ENCODE measurements around the gene RNASE1. TPM values are rescaled to one million over a fixed set of nuclear protein-coding genes. Genes with fewer than 3 reads are reported as not detected.
A peak's percentile ranks its signal among the peaks of the same experiment; 100 is the strongest.
"Not testable (repeated sequence)": the region's sequence is repeated elsewhere in the genome, so short reads cannot be mapped to it uniquely, and the experiment has no call there.

Gene RNASE1
- total RNA-seq, 6 experiments from 2014 or later, result not detected

DNA sequence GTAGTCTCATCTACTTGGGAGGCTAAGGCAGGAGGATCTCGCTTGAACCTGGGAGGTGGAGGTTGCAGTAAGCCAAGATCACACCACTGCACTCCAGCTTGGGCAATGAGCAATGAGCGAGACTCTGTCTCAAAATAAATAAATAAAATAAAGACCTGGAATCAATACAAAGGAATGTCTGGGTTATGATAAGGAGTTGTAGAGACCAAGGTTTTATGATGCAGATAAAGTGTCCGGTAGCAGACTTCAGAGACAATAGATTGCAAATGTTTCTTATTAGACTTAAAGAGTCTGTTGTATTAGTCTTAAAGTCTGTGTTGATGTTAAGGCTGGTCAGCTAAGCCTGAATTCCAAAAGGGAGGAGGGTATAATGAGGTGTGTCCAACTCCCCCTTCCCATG lies 35.2 kb upstream of the RNASE1 start:
- H3K27ac Mint-ChIP-seq, result no peak overlapping the region
- H3K36me3 Mint-ChIP-seq (ENCODE audit: low read depth), result no peaks in the 10 kb centered on the region
- H3K27me3 Mint-ChIP-seq (ENCODE audit: insufficient read depth), result peaks cover 5% of the 10 kb centered on the region
- DNase-seq, result no peak
- no peak overlapping the region for H3K4me3 Mint-ChIP-seq
- H3K9me3 Mint-ChIP-seq, result no peaks in the 10 kb centered on the region
- TF ChIP-seq, protein P1, sequence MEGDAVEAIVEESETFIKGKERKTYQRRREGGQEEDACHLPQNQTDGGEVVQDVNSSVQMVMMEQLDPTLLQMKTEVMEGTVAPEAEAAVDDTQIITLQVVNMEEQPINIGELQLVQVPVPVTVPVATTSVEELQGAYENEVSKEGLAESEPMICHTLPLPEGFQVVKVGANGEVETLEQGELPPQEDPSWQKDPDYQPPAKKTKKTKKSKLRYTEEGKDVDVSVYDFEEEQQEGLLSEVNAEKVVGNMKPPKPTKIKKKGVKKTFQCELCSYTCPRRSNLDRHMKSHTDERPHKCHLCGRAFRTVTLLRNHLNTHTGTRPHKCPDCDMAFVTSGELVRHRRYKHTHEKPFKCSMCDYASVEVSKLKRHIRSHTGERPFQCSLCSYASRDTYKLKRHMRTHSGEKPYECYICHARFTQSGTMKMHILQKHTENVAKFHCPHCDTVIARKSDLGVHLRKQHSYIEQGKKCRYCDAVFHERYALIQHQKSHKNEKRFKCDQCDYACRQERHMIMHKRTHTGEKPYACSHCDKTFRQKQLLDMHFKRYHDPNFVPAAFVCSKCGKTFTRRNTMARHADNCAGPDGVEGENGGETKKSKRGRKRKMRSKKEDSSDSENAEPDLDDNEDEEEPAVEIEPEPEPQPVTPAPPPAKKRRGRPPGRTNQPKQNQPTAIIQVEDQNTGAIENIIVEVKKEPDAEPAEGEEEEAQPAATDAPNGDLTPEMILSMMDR (IDR thresholded peaks at IDR 0.05), result no peak
- H3K4me1 Mint-ChIP-seq (ENCODE audit: low read depth), result no peaks in the 10 kb centered on the region

DNA sequence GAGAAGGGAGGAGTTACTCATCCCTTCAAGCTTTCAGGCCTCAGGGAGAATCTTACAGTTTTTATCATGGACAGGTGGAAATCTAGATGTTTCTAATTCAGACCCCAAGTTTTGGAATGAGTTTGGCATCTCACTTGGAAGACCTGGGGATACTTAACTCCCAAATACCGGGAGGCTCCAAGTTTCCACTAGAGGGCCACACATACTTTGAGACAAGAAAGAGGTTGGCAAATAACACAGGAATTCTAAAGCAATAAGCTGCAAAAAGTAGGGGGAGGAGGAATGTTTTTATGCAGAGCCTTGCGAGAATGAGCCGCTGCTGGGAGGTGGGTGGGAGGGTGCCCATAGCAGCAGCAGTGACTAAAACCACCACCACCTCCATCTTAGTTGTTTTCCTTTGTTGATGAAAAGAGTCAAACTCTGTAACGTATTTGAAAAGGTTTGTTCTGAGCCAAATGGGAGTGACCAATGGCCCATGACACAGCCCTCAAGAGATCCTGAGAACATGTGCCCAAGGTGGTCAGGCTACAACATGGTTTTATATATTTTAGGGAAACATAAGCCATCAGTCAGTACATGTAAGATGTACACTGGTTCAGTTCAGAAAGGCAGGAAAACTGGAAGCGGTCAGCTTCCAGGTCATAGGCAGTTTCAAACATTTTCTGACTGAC lies 34.2 kb upstream of the RNASE1 start:
- H3K27ac Mint-ChIP-seq, result no peak overlapping the region
- H3K36me3 Mint-ChIP-seq (ENCODE audit: low read depth), result no peaks in the 10 kb centered on the region
- H3K9me3 Mint-ChIP-seq, result no peaks in the 10 kb centered on the region
- TF ChIP-seq, protein P1 (IDR thresholded peaks at IDR 0.05), result peak; percentile 71
- DNase-seq, result peak; percentile 44
- no peaks in the 10 kb centered on the region; the same call in 1 of the 2 replicates for H3K27me3 Mint-ChIP-seq (ENCODE audit: insufficient read depth)
- no peak overlapping the region for H3K4me3 Mint-ChIP-seq
- H3K4me1 Mint-ChIP-seq (ENCODE audit: low read depth), result no peaks in the 10 kb centered on the region

GRCh38 chr14:20834899-20835298 lies 32.3 kb upstream of the RNASE1 start:
- Mint-ChIP-seq H3K27me3 (ENCODE audit: insufficient read depth) (no peaks in the 10 kb centered on the region; the same call in 1 of the 2 replicates), H3K4me1 (ENCODE audit: low read depth) (no peaks in the 10 kb centered on the region), H3K36me3 (ENCODE audit: low read depth) (no peaks in the 10 kb centered on the region), H3K9me3 (no peaks in the 10 kb centered on the region), H3K4me3 (no peak overlapping the region), H3K27ac (no peak overlapping the region)
- TF ChIP-seq, protein P1 (IDR thresholded peaks at IDR 0.05), result no peak
- no peak for DNase-seq

DNA sequence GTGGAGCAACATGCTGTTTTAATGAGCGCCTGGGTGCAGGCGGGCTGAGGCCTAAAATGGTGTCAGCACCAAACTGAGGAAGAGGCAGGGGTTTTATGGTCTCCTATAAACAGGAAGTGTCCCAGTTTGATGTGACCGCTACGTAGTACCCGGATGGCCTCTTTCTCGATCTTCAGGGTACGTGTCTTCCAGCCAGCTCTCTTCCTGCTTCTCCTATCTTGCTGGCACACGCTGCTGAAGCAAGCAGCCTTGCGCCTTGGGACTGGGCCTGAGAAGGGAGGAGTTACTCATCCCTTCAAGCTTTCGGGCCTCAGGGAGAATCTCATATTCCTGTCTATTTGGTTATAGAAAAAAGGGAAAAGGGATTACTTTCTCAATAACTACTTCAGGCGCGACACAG lies 28.2 kb upstream of the RNASE1 start:
- no peak overlapping the region for H3K4me3 Mint-ChIP-seq
- no peak for DNase-seq
- TF ChIP-seq, protein P1 (IDR thresholded peaks at IDR 0.05), result no peak
- no peaks in the 10 kb centered on the region for H3K36me3 Mint-ChIP-seq (ENCODE audit: low read depth)
- H3K27me3 Mint-ChIP-seq (ENCODE audit: insufficient read depth), result peaks cover 3% of the 10 kb centered on the region
- H3K4me1 Mint-ChIP-seq (ENCODE audit: low read depth), result no peaks in the 10 kb centered on the region
- no peaks in the 10 kb centered on the region for H3K9me3 Mint-ChIP-seq
- no peak overlapping the region for H3K27ac Mint-ChIP-seq

DNA sequence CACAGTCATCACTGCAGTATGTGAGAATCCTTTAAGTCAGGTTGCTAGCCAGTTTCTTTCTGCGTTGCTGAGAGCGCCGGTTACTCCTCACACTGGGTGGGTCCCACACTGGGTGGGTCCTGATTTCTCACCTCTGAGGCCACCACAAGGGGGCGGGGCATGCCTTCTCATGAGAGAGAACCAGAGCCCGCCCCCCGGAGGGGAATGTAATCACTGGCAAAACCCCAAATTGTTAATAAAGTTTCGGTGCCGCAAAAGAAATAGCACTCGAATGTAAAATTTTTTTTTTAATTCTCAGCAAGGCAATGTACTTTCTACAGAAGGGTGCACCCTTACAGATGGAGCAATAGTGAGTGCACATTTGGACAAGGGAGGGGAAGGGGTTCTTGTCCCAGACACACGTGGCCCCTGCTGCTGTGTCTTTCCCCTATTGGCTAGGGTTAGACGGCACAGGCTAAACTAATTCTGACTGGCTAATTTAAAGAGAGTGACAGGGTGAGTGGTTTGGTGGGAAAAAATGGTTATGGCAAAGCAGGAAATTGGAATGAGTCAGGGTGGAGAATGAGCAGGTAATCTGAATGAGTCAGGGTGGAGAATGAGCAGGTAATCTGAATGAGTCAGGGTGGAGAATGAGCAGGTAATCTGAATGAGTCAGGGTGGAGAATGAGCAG lies 25.5 kb upstream of the RNASE1 start:
- not testable (repeated sequence) for H3K27me3 Mint-ChIP-seq (ENCODE audit: insufficient read depth); H3K27ac Mint-ChIP-seq; H3K9me3 Mint-ChIP-seq; H3K4me1 Mint-ChIP-seq (ENCODE audit: low read depth); H3K36me3 Mint-ChIP-seq (ENCODE audit: low read depth); H3K4me3 Mint-ChIP-seq; DNase-seq
- TF ChIP-seq, protein P1 (IDR thresholded peaks at IDR 0.05), result peak; percentile 27; the same call in 1 of the 2 replicates

Measured in HFFc6 (cell line).